Gastroesophageal sphincter (tissue), 3 donors: ENCODE data around the gene MAML3.

ENCODE experiments used
- CTCF ChIP-seq, 4 experiments: fragments of 200-600 bp in 2 of 4; fragments of 450-650 bp in 2 of 4; sonication (generic) in 1 of 4; IDR thresholded peaks; one replicate each; pipeline ENCODE4 v1.5.1; 2017 to 2019; ENCODE audit warnings: antibody characterized with exemption in 4 of 4, mild to moderate bottlenecking in 2 of 4, moderate library complexity in 2 of 4
- EP300 ChIP-seq: sonication (generic); formaldehyde crosslinking; IDR thresholded peaks from one replicate; pipeline ENCODE4 v1.6.1; 2017; ENCODE audit warnings: antibody characterized with exemption, mild to moderate bottlenecking
- POLR2A ChIP-seq, 2 donors: fragments of 450-650 bp; IDR thresholded peaks; one replicate each; pipeline ENCODE4 v1.6.1; 2017; ENCODE audit warnings: antibody characterized with exemption in 2 of 2, mild to moderate bottlenecking in 2 of 2, moderate library complexity in 1 of 2
- POLR2AphosphoS5 ChIP-seq: sonication (generic); formaldehyde crosslinking; IDR thresholded peaks from one replicate; pipeline ENCODE4 v1.6.1; 2017; ENCODE audit warnings: antibody characterized with exemption

GRCh38 chr4:139950568-139950967 lies 203.4 kb downstream of the MAML3 start:
- TF ChIP-seq POLR2AphosphoS5 (no peak), CTCF (IDR thresholded peaks at IDR 0.05) (no peak), EP300 (no peak), POLR2A (IDR thresholded peaks at IDR 0.05) (no peak)
